HFFc6 (cell line): Measurements from ENCODE around the gene BCO2. TPM values are rescaled to one million over a fixed set of nuclear protein-coding genes. Genes with fewer than 3 reads are reported as not detected.
A peak's percentile ranks its signal among the peaks of the same experiment; 100 is the strongest.

Experiments
- DNase-seq: peaks from one replicate; pipeline ENCODE4 v3.0.0-alpha.2; 2018
- H3K27ac Mint-ChIP-seq: 2 replicates; pipeline ENCODE4 v1.8.0; 2020; ENCODE audit warnings: mild to moderate bottlenecking, mixed read lengths
- H3K27me3 Mint-ChIP-seq: 2 replicates; pipeline ENCODE4 v1.8.0; 2021; ENCODE audit warnings: mild to moderate bottlenecking, moderate library complexity, mixed read lengths; ENCODE audit not compliant: insufficient read depth
- H3K36me3 Mint-ChIP-seq: 2 replicates; pipeline ENCODE4 v1.8.0; 2021; ENCODE audit warnings: low read depth, mixed read lengths
- H3K4me1 Mint-ChIP-seq: 2 replicates; pipeline ENCODE4 v1.8.0; 2020; ENCODE audit warnings: low read depth, mixed read lengths
- H3K4me3 Mint-ChIP-seq: 2 replicates; pipeline ENCODE4 v1.8.0; 2020; ENCODE audit warnings: mild to moderate bottlenecking, moderate library complexity, mixed read lengths
- H3K9me3 Mint-ChIP-seq: 2 replicates; pipeline ENCODE4 v1.8.0; 2020; ENCODE audit warnings: mild to moderate bottlenecking, mixed read lengths
- CTCF ChIP-seq: fragments of 200-600 bp; sonication (generic); IDR thresholded peaks from 2 replicates; pipeline ENCODE4 v1.5.0; 2021; ENCODE audit warnings: antibody characterized with exemption, mild to moderate bottlenecking
- total RNA-seq, 6 experiments: library from RNA; stranded (reverse); fragmentation: NEBNext Ultra II Directional; extraction: Animal tissue kit (Norgen Biotek cat#: 25700); gene quantifications; 2 replicates in 1 of 6; 3 replicates in 5 of 6; pipeline ENCODE4 v1.2.3, GENCODE V29; 2021

BCO2 gene
- total RNA-seq, 6 experiments from 2014 or later: 0.83 to 2.0 (median 1.3) TPM

GRCh38 chr11:112253605-112254242 is 78.4 kb downstream of the BCO2 start:
- H3K27me3 Mint-ChIP-seq: peaks cover 1% of the 10 kb centered on the region
- H3K4me3 Mint-ChIP-seq: no peak overlapping the region
- H3K27ac Mint-ChIP-seq: no peak overlapping the region
- H3K9me3 Mint-ChIP-seq: no peaks in the 10 kb centered on the region
- no peaks in the 10 kb centered on the region for H3K4me1 Mint-ChIP-seq
- TF ChIP-seq CTCF: no peak
- DNase-seq: no peak
- H3K36me3 Mint-ChIP-seq: no peaks in the 10 kb centered on the region

- DNase-seq: peak; percentile 7
- H3K27me3 Mint-ChIP-seq: peaks cover 1% of the 10 kb centered on the region
Measured at GRCh38 chr11:112255067-112255720, 79.9 kb downstream of the BCO2 start.

GRCh38 chr11:112260490-112260889 is 85.2 kb downstream of the BCO2 start, which contains the start of gene PLET1:
TSS of gene PLET1 (minus strand) at chr11:112260860. CDS start at chr11:112260589, 271 bp downstream.
- no peak within 1 kb of the TSS for H3K4me3 Mint-ChIP-seq
- no peaks in the 10 kb centered on the region for H3K9me3 Mint-ChIP-seq
- peak within 1 kb of the TSS; percentile 47; the same call in 1 of the 2 replicates for H3K27ac Mint-ChIP-seq
- no peaks in the 10 kb centered on the region for H3K36me3 Mint-ChIP-seq
- peak; percentile 76 for DNase-seq
- no peak for TF ChIP-seq CTCF
- H3K4me1 Mint-ChIP-seq: peaks cover 15% of the 10 kb centered on the region
- no peaks in the 10 kb centered on the region; the same call in none of the 2 replicates for H3K27me3 Mint-ChIP-seq

More at GRCh38 chr11:112255067-112255720, 79.9 kb downstream of the BCO2 start:
- no peaks in the 10 kb centered on the region for H3K9me3 Mint-ChIP-seq
- TF ChIP-seq CTCF: no peak
- H3K27ac Mint-ChIP-seq: no peak overlapping the region
- H3K4me1 Mint-ChIP-seq: peaks cover 4% of the 10 kb centered on the region
- no peaks in the 10 kb centered on the region for H3K36me3 Mint-ChIP-seq
- no peak overlapping the region for H3K4me3 Mint-ChIP-seq

GRCh38 chr11:112265659-112266409 is 90.5 kb downstream of the BCO2 start:
- Mint-ChIP-seq H3K4me1 (peaks cover 32% of the 10 kb centered on the region), H3K4me3 (no peak overlapping the region), H3K36me3 (no peaks in the 10 kb centered on the region), H3K27me3 (no peaks in the 10 kb centered on the region; the same call in none of the 2 replicates), H3K27ac (peak overlapping the region; percentile 30; the same call in 1 of the 2 replicates), H3K9me3 (no peaks in the 10 kb centered on the region)
- DNase-seq: peak; percentile 30
- TF ChIP-seq CTCF: no peak

GRCh38 chr11:112266410-112266778 is 91.1 kb downstream of the BCO2 start:
- Mint-ChIP-seq H3K36me3 (no peaks in the 10 kb centered on the region), H3K9me3 (no peaks in the 10 kb centered on the region), H3K27ac (no peak overlapping the region), H3K4me3 (no peak overlapping the region), H3K4me1 (peaks cover 30% of the 10 kb centered on the region), H3K27me3 (no peaks in the 10 kb centered on the region; the same call in none of the 2 replicates)
- no peak for TF ChIP-seq CTCF
- DNase-seq: no peak
